GM12878 (cell line): ENCODE data around the gene MSLN. TPM values are rescaled to one million over a fixed set of nuclear protein-coding genes. Genes with fewer than 3 reads are reported as not detected.

Experiments
- ATAC-seq: fragments of 200-7000 bp; cut with Tn5 transposase; 3 replicates; pipeline ENCODE4 v1.9.1; 2020; ENCODE audit warnings: mild to moderate bottlenecking, moderate library complexity
- BruUV-seq: library from RNA; stranded (reverse); fragments of 400-500 nt; replicated peaks from 2 replicates; lab custom pipeline; 2021; lab: Mats Ljungman, UMichigan
- CTCF ChIA-PET: fragments of 300-600 bp; sonication (Branson Sonifier 250); formaldehyde crosslinking; extraction: SDS; loops from one replicate; lab custom pipeline; 2021; ENCODE audit warnings: inconsistent platforms; lab: Yijun Ruan, JAX
- POLR2A ChIA-PET: fragments of 350-600 bp; formaldehyde crosslinking; extraction: SDS; loops from one replicate; lab custom pipeline; 2021; ENCODE audit warnings: inconsistent platforms; lab: Charles Lee
- RAD21 ChIA-PET: fragments of 300-600 bp; sonication (Branson Sonifier 250); formaldehyde crosslinking; loops from one replicate; lab custom pipeline; 2023; ENCODE audit warnings: antibody characterized with exemption; ENCODE audit not compliant: unreplicated experiment; lab: Charles Lee
- SMC1A ChIA-PET: fragments of 300-600 bp; sonication (Branson Sonifier 250); formaldehyde crosslinking; loops from one replicate; lab custom pipeline; 2023; ENCODE audit not compliant: unreplicated experiment, uncharacterized antibody; lab: Charles Lee
- DNase-seq: peaks from one replicate; pipeline ENCODE4 v3.0.0-alpha.2; 2011; ENCODE audit warnings: low read depth, low spot score
- FAIRE-seq: peaks from 3 replicates; lab custom pipeline; 2011; peaks lifted over from hg19 to GRCh38; lab: Jason Lieb, UNC
- H2AFZ ChIP-seq: 2 replicates; pipeline ENCODE4 v1.6.0; 2011; ENCODE audit warnings: low read depth, low read length, control low read depth; ENCODE audit not compliant: control insufficient read depth
- H3K27ac ChIP-seq: 2 replicates; pipeline ENCODE4 v1.5.1; 2011; ENCODE audit warnings: control low read depth; ENCODE audit not compliant: control insufficient read depth, insufficient read depth
- H3K27me3 ChIP-seq, 2 experiments: replicated peaks in 1 of 2; 2 replicates each; pipeline versions ENCODE4 v1.6.0 to v1.6.1; 2011; ENCODE audit warnings: low read length in 1 of 2; ENCODE audit not compliant: control insufficient read depth in 2 of 2, insufficient read depth in 2 of 2
- H3K36me3 ChIP-seq, 2 experiments: 2 replicates each; pipeline ENCODE4 v1.5.1; 2011; ENCODE audit warnings: low read length in 1 of 2; ENCODE audit not compliant: control insufficient read depth in 2 of 2, insufficient read depth in 2 of 2
- H3K4me1 ChIP-seq: 2 replicates; pipeline ENCODE4 v1.6.1; 2011; ENCODE audit warnings: mild to moderate bottlenecking, low read length, moderate library complexity, mixed read lengths; ENCODE audit not compliant: control insufficient read depth, insufficient read depth
- H3K4me2 ChIP-seq: 2 replicates; pipeline ENCODE4 v1.6.0; 2011; ENCODE audit warnings: control low read depth; ENCODE audit not compliant: control insufficient read depth, insufficient read depth
- H3K4me3 ChIP-seq: fragments of 200-600 bp; sonication (generic); 2 replicates; pipeline ENCODE4 v1.5.1; 2016
- H3K79me2 ChIP-seq: 2 replicates; pipeline ENCODE4 v1.6.0; 2011; ENCODE audit warnings: low read length; ENCODE audit not compliant: control insufficient read depth, insufficient read depth
- H3K9ac ChIP-seq: 2 replicates; pipeline ENCODE4 v1.8.0; 2011; ENCODE audit warnings: low read length, control low read depth, mixed read lengths; ENCODE audit not compliant: control insufficient read depth, insufficient read depth
- H3K9me3 ChIP-seq: replicated peaks from 3 replicates; pipeline ENCODE4 v1.5.1; 2011; ENCODE audit warnings: mild to moderate bottlenecking, low read length; ENCODE audit not compliant: control insufficient read depth, insufficient read depth
- H4K20me1 ChIP-seq: 2 replicates; pipeline ENCODE4 v1.6.0; 2011; ENCODE audit not compliant: control insufficient read depth, insufficient read depth
- CBX3 ChIP-seq: fragments of 200-600 bp; sonication (generic); IDR thresholded peaks from 2 replicates; pipeline ENCODE4 v1.6.1; 2016; ENCODE audit warnings: low read depth, borderline replicate concordance
- CBX5 ChIP-seq: sonication (generic); IDR thresholded peaks from 2 replicates; pipeline ENCODE4 v1.6.1; 2016; ENCODE audit warnings: low read depth, moderate library complexity, mild to moderate bottlenecking, inconsistent platforms
- CHD2 ChIP-seq: IDR thresholded peaks from 2 replicates; pipeline ENCODE4 v1.6.1; 2011; ENCODE audit warnings: low read depth, low read length, improper control_type of control experiment, borderline replicate concordance
- CTCF ChIP-seq, 3 experiments: IDR thresholded peaks in 2 of 3; conservative IDR thresholded peaks in 1 of 3; 2 replicates each; pipeline ENCODE4 v1.5.1; 2011; ENCODE audit warnings: low read depth in 3 of 3, low read length in 3 of 3, mild to moderate bottlenecking in 3 of 3, control low read depth in 2 of 3, moderate library complexity in 2 of 3, inconsistent platforms in 1 of 3, mixed read lengths in 1 of 3; ENCODE audit not compliant: control insufficient read depth in 2 of 3, insufficient read depth in 1 of 3; ENCODE audit errors: extremely low read depth in 1 of 3
- E2F8 ChIP-seq: fragments of 450-650 bp; IDR thresholded peaks from 2 replicates; pipeline ENCODE4 v1.6.1; 2018; ENCODE audit warnings: mild to moderate bottlenecking, low read depth, moderate library complexity; ENCODE audit not compliant: partially characterized antibody
- JUNB ChIP-seq: IDR thresholded peaks from 2 replicates; pipeline ENCODE4 v1.6.1; 2016; ENCODE audit warnings: antibody characterized with exemption, mild to moderate bottlenecking
- NFIC ChIP-seq: IDR thresholded peaks from 2 replicates; pipeline ENCODE4 v1.6.1; 2012; ENCODE audit warnings: low read depth, mild to moderate bottlenecking, inconsistent platforms, low read length, moderate library complexity
- NFYB ChIP-seq: IDR thresholded peaks from 2 replicates; pipeline ENCODE4 v1.6.1; 2011; ENCODE audit warnings: low read depth, mild to moderate bottlenecking, low read length, improper control_type of control experiment, moderate library complexity; ENCODE audit not compliant: insufficient read depth
- NRF1 ChIP-seq: conservative IDR thresholded peaks from 2 replicates; pipeline ENCODE4 v1.6.1; 2011; ENCODE audit warnings: mild to moderate bottlenecking, low read depth, low read length, improper control_type of control experiment
- POLR2AphosphoS2 ChIP-seq: IDR thresholded peaks from 2 replicates; pipeline ENCODE4 v1.6.1; 2011; ENCODE audit warnings: low read depth, mild to moderate bottlenecking, low read length, improper control_type of control experiment, moderate library complexity
- RAD21 ChIP-seq: IDR thresholded peaks from 2 replicates; pipeline ENCODE4 v1.6.1; 2011; ENCODE audit warnings: mild to moderate bottlenecking, low read depth, low read length, moderate library complexity; ENCODE audit not compliant: insufficient read depth
- SMAD1 ChIP-seq: fragments of 450-650 bp; IDR thresholded peaks from 2 replicates; pipeline ENCODE4 v1.6.1; 2018; ENCODE audit warnings: mild to moderate bottlenecking, low read depth; ENCODE audit not compliant: partially characterized antibody
- TCF3 ChIP-seq: IDR thresholded peaks from 2 replicates; pipeline ENCODE4 v1.6.1; 2012; ENCODE audit warnings: low read depth, mild to moderate bottlenecking, low read length, borderline replicate concordance; ENCODE audit not compliant: insufficient read depth
- YBX1 ChIP-seq: fragments of 450-650 bp; IDR thresholded peaks from 2 replicates; pipeline ENCODE4 v1.6.1; 2016; ENCODE audit warnings: antibody characterized with exemption
- ZBTB11 ChIP-seq: fragments of 450-650 bp; formaldehyde crosslinking; IDR thresholded peaks from 2 replicates; pipeline ENCODE4 v1.5.0; 2022; ENCODE audit warnings: mild to moderate bottlenecking, missing genetic modification characterization
- whole genome bisulfite sequencing: methylation state at CpG from one replicate; pipeline ENCODE4 v1.1.6; 2016; ENCODE audit warnings: low lambda C conversion rate; ENCODE audit not compliant: insufficient replicate concordance, insufficient coverage; ENCODE audit errors: missing lambda C conversion rate; 5-methylcytosine and 5-hydroxymethylcytosine counted together
- in situ Hi-C: fragments of 300-500 bp; cut with MboI; formaldehyde crosslinking; loops from 9 replicates; pipeline ENCODE4 v1.14.3; 2018; ENCODE audit warnings: mixed read lengths
- intact Hi-C: fragments of 100-400 bp; cut with micrococcal nuclease; formaldehyde crosslinking; loops from one replicate; pipeline ENCODE4 v1.14.2; 2022; ENCODE audit not compliant: unreplicated experiment
- polyA plus RNA-seq, 11 experiments: library from polyadenylated mRNA; depleted of rRNA in 4 of 11; unstranded in 6 of 11; stranded (reverse) in 5 of 11; fragments of >200 nt; fragmentation: Nextera tagmentation in 4 of 11; fragmentation: Illumina TruSeq in 1 of 11; extraction: Ambion mirVana in 4 of 11; extraction: Trizol in 1 of 11; gene quantifications; 1 replicate in 1 of 11; 2 replicates in 10 of 11; pipeline versions ENCODE4 v1.2.1 to v1.2.3, GENCODE V29; 2011 to 2016; ENCODE audit warnings: inconsistent platforms in 2 of 11, missing spikeins in 2 of 11, low read depth in 1 of 11
- total RNA-seq, 4 experiments: library from RNA; depleted of rRNA in 3 of 4; stranded (reverse); fragments of >200 nt in 3 of 4; fragmentation: Illumina TruSeq in 1 of 4; extraction: Trizol in 1 of 4; gene quantifications; 2 replicates each; pipeline versions ENCODE4 v1.2.1 to v1.2.3, GENCODE V29; 2013 to 2021

MSLN gene
- total and polyA plus RNA-seq, 10 of the 15 experiments (the other 5 are each of a cell fraction or from before 2014, with no cell fraction given), result 0.08 TPM; not detected in 9

- Histone ChIP-seq H3K9me3 (no peaks in the 10 kb centered on the region), H3K79me2 (no peaks in the 10 kb centered on the region), H3K4me1 (no peaks in the 10 kb centered on the region), H3K36me3 (no peaks in the 10 kb centered on the region), H3K27ac (no peak overlapping the region), H3K4me3 (no peak overlapping the region), H3K9ac (no peak overlapping the region), H2AFZ (no peak overlapping the region), H3K27me3 (no peaks in the 10 kb centered on the region), H4K20me1 (no peaks in the 10 kb centered on the region), H3K4me2 (no peak overlapping the region)
- ChIA-PET RAD21 (no interaction called here), SMC1A (no interaction called here), CTCF (no interaction called here), POLR2A (no interaction called here)
- no TSS peak for BruUV-seq
- FAIRE-seq, result no peak
- intact Hi-C loops, result no loop called here
- DNase-seq, result no peak
- 63% methylated on average over 43 of the region's 46 CpGs for WGBS
- ATAC-seq, result no peak
- in situ Hi-C loops, result no loop called here
- TF ChIP-seq CBX3 (no peak), E2F8 (no peak), RAD21 (no peak), CHD2 (no peak), NFYB (no peak), POLR2AphosphoS2 (no peak), CTCF (IDR thresholded peaks at IDR 0.05 in 2 of 3, conservative IDR thresholded peaks at IDR 0.05 in 1 of 3; ENCODE audit: control insufficient read depth in 2 of 3, extremely low read depth in 1 of 3, insufficient read depth in 1 of 3, low read depth in 3 of 3, low read length in 3 of 3) (no peak), JUNB (no peak), NRF1 (no peak), NFIC (no peak), CBX5 (no peak), YBX1 (no peak), SMAD1 (no peak), ZBTB11 (CRISPR knock-in tag) (no peak), TCF3 (no peak)
These were observed 13.8 kb downstream of the MSLN start for GRCh38 chr16:774086-775001.
